CD4-positive, alpha-beta T cell treated with Interleukin-17A for 1 hour (primary cell): ENCODE results near the gene POU6F2.
A peak's percentile ranks its signal among the peaks of the same experiment; 100 is the strongest.
"Not testable (repeated sequence)": the region's sequence is repeated elsewhere in the genome, so short reads cannot be mapped to it uniquely, and the experiment has no call there.

ENCODE experiments used
- DNase-seq: peaks from one replicate; pipeline ENCODE4 v3.0.0-alpha.2; 2020

The POU6F2 gene, protein sequence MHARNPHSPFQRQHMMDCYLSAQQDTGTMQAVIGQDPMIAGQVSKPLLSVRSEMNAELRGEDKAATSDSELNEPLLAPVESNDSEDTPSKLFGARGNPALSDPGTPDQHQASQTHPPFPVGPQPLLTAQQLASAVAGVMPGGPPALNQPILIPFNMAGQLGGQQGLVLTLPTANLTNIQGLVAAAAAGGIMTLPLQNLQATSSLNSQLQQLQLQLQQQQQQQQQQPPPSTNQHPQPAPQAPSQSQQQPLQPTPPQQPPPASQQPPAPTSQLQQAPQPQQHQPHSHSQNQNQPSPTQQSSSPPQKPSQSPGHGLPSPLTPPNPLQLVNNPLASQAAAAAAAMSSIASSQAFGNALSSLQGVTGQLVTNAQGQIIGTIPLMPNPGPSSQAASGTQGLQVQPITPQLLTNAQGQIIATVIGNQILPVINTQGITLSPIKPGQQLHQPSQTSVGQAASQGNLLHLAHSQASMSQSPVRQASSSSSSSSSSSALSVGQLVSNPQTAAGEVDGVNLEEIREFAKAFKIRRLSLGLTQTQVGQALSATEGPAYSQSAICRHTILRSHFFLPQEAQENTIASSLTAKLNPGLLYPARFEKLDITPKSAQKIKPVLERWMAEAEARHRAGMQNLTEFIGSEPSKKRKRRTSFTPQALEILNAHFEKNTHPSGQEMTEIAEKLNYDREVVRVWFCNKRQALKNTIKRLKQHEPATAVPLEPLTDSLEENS

DNA sequence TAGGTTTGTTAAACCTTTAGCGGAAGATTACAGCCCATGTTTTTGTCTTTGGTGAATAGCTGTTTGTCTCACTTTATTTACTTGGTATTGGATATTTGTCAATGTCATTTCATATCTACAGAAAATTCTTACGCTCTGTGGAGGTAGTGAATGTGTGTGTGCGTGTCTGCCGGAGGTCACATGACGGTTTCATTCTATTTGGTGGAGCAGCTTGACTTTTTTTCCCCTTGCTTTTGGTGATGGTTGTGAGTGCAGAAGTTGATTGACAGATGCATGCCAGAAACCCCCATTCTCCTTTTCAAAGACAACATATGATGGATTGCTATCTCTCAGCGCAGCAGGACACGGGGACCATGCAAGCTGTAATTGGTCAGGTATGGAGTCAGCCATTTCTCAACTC lies at the start of gene POU6F2:
Gene POU6F2, plus strand, starts transcription at position 225 of the 400 bp plus-strand sequence. Its CDS starts 45 bp downstream, at position 270.
- no peak for DNase-seq

DNA sequence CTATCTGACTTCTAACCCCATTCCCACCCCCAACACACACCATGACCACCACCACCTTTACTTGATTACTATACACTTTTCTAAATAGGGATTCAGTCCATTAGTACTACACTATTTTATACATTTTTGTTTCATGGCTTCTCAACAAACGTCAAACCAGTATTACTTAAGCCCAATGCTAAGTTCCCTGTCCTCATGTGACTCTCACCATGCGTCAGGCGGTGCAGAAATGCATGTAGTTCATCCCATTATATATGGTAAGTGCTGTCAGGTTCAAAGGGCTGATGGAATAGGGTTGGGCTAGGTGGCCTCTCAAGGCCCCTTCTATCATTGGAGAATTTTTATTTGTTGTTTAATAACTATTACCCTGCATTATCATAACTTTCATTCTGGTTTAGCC lies 49.2 kb upstream of the POU6F2 start:
- no peak for DNase-seq

DNA sequence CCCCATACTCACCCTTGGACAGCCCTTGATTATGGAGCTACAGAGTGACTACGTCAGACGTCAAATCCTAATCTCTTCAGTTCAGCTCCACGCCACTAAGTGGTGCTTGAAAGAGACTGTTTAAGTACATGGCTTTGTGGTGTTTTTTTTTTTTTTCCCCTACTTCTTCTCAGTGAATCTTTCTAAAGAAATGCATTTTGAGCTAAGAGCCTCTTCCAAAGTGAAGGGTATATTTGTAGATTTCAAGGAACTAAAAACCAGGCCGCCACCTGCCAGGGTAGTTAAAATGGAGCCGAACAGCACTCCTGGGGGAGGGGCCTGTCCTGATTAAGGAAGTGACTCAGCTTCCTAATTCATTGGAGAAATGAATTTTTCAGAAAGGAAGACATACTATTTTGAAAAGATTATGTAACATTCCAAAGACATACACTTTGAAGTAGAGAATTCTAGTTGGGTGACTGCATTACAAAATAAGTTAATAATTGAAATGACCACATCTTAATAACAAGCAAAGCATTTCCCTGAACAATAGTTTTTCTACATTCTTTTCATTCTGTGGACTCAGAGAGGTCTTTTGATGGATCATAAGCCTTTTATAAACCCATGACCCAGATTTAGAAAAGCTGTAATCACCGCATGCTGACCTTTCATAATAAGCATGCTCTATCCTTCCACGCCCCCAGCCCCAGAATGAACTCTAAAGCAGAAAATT lies 48.1 kb upstream of the POU6F2 start:
- no peak for DNase-seq

DNA sequence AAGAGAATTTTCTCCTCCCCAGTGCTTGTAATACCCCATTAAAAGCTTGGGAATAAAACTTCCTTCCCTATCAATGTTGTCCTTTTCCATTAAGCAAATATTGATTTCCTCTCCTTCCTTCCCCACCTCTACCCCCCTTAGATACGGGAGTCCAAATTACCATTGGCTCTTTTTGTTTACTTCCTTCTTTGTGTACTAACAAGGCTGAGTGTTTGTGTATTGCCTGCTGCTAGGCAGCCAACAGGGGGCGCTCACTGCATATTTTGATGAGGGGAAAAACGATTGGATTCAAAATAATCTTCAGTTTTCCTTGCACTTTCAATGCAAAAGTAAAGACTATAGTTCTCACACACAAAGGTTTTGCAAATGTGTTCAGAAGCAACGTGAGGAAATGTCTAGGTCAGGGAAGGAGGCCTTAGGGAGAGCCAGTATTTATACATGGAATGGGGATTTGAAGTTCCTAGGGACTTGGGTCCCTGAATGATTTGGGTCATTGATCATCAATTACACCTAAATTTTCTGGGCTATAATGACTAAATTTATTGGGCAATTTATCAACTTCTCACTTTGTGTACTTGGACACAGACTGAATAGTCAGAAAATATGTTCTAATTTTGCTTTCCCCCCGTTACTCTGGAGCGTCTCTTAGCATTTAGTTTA lies 45.1 kb upstream of the POU6F2 start:
- DNase-seq: peak; percentile 31

DNA sequence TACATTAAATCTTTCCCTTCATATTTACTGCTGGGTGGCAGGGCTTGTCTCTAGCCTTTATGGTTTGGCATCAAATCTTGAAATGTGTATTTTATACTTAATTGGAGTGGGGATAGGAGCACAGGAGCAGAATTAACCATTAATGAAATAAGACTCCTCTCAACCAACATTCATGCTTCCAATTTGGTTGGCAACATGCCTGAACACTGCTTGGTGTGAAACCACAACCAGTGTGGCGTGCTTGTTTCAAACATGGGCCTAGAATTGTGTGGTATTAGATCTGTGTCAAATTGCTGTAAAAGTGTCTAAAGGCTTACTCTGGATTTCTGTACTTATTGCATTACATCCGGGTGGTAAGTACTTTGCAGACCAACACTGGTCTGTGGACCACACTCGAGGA lies 43.7 kb upstream of the POU6F2 start:
- DNase-seq: no peak

DNA sequence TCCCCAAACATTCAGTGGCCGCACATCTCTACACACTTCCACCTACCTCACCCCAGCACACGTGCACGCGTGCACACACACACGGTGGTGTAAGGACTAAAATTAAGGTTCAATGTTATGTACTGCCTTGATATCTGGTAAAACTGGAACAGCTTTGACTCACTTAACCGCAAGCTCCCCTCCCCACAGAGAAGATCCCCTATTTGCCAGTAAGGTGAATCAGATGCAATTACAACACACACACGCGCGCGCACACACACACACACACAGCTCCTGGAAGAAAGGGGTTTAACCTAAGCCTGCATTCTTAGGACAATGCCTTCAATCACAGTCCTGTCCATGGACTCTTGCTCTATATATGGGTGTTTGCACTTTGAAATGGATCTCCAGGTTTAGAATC lies 43.2 kb upstream of the POU6F2 start:
- DNase-seq: no peak

DNA sequence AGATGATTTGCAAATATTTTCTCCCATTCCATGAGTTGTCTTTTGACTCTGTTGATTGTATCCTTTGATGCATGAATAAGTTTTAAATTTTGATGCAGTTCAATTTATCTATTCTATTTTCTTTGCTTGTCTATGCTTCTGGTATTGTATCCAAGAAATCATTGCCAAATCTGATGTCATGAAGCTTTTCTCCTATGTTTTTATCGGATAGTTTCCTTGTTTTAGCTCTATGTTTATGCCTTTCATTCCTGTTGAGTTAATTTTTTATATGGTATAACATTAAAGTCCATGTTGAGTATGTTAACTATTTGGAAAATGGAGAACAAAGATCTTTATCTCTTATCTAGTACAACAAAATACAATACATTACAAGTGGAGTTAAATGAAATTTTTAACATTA lies 41.1 kb upstream of the POU6F2 start:
- DNase-seq: no peak

DNA sequence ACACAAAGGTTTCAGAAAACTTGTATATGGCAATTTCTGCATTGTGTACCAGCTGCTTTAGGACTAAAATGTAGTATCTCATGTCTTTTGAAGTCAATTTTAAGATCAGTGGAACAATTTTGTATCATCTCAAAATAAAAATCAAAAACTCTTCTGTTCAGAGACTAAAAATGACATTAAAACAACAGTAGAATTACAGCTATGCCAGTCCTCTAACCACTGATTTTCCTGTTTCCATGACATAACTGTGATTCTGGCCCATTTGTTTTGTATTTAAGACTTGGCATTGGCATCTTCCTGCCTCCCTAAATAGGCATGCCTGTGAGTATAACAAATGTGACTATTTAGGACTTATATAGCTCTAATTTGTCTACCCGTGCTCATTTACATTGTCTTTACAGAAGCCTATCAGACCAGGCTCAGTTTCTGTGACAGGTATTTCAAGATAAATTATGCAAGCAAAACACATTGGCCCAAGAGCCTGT lies 39.7 kb upstream of the POU6F2 start:
- no peak for DNase-seq

DNA sequence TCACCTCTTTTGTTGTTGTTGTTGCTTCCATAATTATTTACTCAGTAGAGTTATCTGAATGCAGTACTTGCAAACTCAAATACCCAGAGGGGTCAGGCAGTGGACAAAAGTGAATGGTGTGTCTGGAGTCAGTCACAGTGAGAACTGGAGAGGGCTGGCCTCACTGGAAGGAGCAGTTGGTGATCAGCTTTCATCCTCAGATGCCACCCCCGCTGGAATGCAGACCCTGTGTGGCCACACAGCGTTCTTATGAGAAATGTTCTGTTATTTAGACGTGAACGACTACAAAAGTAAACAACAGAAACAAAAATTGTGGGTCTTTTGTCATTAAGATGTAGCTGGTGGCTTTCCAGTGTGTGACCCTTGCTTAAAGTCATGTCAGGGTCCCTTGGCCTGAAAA lies 39.1 kb upstream of the POU6F2 start:
- no peak for DNase-seq

DNA sequence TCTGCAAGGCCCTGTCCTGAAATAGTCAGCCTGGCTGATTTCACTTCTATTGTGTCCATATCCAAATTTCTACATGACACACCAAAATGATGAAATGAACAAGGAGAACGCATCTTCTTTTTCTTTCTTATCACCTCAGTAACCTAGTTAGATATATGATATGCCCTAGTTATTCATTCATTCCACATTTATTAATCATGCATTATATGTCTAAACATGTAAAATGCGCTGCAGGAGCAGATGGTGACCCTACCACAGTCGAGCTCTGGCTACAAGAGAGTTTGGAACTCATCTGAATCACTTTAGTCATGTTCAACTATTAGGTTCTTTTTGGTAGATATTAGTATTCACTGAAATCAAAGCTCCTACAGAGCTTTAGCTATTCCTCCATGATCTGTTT lies 36.9 kb upstream of the POU6F2 start:
- no peak for DNase-seq

DNA sequence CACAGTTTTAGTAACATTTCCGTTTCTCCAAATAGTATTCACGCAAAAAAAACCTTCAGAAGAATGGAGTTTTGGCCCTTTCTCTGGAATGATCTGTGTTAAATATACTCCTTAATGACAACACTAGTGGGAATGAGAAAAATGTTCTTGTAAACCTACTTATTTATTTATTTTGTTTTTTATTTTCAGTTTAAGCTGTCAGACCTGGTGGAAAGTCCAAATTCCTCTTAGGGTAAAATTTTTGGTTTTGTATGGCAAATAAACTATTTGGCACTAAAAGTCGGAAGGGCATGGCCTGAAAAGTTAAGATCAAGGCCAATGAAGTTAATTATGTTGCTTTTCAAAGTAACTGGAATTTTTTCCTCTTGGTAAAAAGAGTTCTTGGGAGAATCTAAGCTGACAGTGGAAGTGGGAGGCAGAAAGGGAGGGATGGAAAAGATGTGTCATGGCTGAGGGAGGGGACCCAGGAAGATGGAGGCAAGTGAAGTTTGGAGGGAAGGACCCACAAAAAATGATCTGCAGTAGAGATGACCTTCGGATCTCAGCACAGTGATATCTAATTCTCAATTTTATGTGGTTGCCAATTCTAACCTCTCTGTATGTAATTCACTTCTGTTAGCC lies 35.2 kb upstream of the POU6F2 start:
- DNase-seq: no peak

DNA sequence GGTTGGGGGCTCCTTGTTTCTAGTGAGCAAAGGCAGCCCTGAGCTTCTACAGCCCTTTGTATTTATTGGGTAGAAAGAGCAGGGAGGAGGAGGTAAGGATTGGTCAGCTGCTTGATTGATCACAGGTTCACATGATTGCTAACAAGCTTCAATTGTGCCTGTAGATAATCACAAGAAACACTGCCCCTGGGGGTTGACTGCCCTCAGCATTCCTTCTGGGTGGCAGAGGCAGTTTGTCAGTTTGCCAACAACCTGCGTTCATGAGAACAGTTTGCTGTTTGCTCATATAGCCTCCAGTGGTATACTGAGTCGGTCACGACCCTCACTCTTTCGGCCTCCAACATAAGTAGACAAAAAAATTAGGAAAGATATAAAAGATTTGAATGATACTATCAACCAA lies 30.2 kb upstream of the POU6F2 start:
- not testable (repeated sequence) for DNase-seq

DNA sequence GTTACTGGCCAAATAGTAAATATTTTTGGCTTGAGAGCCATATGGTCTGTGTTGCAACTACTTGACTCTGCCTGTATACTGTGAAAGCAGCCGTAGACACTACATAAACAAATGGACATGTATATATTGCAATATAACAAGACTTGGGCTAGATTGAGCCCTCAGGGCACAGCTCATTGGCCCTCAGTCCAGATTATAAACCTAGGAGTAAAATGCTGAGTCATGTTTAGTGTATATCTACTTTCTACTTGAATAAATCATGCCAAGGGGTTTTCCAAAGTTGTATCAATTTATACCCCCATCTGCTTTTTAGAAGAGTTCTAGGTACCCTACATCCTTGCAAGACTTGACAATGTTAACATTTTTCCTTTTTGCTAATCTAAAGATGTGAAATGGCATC lies 27.4 kb upstream of the POU6F2 start:
- no peak for DNase-seq

DNA sequence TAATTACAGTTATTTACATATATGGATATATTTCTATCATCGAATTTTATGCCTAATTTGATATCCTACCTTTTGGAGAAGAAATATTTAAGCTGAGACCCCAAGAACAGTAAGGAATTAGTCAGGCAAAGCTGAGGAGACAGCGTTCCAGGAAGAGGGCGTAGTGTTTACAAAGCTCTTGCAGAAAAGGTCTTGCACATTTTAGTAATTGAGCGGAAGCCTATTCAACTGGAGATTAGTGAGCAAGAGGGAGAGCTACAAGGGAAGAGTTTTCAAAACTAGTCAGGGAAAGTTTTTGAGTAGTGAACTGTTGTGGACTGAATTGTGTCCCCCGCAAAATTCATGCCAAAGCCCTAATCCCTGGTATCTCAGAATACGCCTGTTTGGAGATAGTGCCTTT lies 26.5 kb upstream of the POU6F2 start:
- no peak for DNase-seq

DNA sequence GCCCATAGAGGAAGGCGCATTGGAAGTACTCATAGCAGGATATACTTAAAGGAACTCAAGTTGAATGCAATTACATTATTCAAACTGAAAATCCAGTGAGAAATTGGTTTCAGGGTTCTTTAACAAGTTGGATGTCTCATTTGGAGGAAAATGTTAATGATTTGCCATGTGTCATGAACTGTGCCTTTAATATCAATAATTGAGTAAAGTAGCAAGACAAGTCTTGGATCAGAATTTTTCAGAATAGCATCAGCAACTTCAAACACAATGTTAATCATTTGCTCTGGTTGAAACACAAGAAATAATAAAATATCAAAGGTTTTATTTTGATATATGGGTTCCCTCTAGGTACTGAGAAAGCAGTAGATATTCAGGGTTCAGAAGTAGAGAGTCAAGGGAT lies 24.5 kb upstream of the POU6F2 start:
- no peak for DNase-seq

DNA sequence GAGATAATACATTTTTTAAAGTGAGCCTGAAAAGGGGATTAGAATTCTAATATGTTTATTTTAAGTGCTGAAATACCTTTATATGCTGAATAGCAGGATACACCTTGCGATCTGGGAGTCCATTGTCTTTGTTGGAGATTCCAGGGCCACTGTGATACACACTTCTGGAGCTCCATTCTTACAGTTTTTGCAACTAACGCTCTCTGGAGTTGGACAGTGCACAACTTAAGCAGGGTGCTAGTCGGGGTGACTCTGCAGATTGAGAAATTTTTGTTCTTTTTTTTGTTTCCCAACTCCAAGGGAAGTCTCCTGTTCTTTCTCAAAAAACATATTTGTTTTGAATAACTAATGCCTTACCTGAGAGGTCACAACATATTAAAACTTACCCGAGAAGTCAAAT lies 23.7 kb upstream of the POU6F2 start:
- DNase-seq: no peak

DNA sequence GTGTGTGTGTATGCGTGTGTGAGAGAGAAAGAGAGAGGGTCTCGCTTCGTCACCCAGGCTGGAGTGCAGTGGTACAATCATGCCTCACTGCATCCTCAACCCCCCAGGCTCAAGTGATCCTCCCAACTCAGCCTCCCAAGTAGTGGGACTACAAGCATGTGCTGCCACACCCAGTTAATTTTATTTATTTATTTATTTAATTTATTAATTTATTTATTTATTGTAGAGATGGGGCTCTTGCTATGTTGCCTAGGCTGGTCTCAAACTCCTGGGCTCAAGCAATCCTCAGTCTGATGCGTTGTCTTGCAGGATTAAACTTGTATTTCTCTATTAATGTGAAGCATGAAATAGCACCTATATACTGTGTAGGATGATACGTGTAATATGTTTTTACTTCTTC lies 21.8 kb upstream of the POU6F2 start:
- DNase-seq: no peak

DNA sequence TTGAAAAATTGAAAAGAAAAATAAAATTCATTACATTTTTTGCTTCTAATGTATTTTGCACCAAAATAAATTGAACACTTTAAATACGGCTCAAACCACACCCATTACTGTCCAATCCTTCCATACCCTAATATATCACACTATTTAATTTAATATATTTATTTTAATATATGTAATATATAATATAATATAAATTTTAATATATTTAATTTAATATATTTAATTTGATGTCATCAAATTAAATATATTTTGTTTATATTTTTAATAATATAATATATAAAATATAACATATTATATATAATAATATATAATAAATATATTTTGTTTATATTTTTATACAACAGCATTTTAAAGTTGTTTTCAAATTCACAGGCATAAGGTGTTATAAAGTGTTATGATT lies 15.7 kb upstream of the POU6F2 start:
- no peak for DNase-seq

DNA sequence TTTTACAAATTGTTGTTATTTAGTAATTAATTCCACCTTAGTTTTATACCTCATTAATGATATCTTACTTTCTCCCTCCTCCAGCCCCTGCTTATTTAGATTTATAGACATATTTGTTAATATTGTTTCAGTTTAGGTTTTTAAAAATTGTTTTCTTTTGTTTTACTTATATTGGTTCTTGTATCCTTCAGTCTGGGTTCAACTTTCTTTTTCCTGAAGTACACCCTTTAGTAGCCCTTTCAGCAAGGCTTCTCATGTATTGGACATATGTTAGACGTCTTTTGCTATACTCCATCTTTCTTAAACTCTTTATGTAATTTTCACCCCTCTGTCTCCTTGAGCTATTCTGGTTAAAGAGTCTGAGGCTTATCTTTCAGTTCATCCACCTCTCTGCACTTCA lies 12.8 kb upstream of the POU6F2 start:
- no peak for DNase-seq

DNA sequence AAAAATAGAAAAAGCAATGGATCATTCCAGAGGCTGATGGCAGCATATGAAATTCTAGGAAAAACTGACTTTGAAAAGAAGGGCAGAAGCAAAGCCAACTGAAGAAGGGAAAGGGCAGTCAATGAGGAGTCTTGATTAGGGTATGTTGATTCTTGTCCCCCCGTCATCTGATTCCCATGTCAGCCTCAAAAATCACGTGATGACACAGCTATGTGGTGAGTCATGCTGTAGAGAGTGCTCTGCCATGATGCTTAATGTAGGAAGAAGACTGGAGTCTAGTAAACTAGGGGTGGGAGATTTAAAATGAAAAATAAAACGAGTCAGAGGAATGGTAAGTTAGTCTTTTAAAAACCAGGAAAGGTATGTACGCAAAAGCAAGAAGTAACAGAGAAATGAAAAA lies 3.9 kb upstream of the POU6F2 start:
- DNase-seq: no peak

DNA sequence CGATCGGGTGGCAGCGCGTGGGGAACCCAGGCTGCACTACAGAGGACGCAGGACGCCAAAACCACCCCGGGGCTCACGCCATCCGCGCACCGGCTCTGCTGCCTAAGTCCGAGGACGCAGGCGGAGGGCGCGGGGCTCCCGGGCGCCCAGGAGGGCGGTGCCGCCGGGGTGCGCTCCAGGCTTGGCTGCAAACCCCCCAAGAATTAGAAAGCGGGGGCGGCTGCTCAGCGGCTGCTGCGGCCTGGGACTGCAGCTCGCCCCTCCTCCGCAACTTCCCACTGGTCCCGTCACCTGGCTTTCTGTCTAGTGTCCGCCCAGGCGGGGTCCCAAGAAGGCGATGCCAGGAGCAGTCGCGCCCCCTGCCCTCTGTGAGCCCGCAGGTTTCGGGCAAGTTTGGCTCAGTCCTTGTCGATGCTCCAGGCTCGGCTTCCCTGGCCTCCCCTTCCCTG lies 1.7 kb upstream of the POU6F2 start:
- no peak for DNase-seq

DNA sequence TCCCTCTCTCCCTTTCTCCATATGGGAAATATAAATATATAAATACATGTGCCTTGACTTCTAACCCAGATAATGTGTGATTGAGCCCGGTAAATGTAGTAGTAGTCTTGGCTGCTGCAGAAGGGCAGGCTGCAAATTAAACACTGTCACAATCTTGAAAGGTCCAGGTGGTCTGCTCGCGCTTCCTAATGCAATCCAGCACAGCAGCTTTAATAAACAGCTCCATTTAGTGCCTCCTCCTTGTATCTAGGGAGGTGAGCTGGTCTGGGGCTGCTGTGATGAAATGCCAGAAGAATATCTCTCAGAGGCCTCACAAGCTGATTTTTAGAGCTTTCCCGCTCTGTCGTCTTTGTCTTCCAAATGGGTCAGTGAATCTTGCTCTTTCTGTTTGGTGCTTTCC lies 782 bp downstream of the POU6F2 start:
- DNase-seq: no peak

DNA sequence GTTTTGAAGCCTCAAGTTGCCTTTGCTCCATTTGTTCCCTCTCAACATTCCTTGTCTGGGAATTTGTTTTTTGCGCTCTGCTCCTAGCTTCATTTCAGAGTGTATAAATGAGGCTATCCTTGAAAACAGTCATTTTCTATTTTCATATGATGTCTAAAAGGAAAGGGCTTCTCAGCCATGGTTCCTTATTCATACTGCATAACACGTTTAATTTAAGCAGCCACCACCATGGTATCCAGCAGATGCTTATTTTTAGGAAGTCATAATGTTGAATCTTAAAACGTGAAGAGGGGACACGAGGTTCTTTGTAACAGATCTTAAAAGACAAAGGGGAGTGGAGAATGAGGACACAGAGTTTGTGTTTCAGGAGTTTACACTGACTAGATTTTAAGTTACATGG lies 14.5 kb downstream of the POU6F2 start:
- no peak for DNase-seq
